DMS 273 treated with DMSO at 0.1 percent for 48 hours (cell line): Measurements from ENCODE around the gene HECTD4.

Source experiments
- DNase-seq: peaks from one replicate; lab custom pipeline; 2025; lab: John Stamatoyannopoulos, UW

Gene HECTD4

DNA sequence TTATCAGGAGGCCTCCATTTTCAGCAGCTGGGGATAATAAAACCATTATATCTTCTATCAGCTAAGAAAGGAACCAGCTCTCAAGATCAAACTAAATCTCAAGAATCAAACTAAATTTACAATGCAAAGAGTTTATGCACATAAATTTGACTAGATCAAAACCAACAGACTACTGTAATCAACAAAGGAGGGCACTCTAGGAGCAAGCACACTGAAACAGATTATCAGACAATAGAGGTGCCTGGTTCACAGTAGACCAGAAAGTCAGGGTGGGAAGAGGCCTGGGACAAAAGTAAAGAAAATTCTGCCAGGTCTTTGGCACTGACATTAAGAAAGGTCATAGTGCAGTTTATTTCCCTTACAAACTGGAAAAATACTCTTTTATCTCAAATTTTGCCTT, 61.0 kb downstream of the HECTD4 start:
- no peak for DNase-seq

DNA sequence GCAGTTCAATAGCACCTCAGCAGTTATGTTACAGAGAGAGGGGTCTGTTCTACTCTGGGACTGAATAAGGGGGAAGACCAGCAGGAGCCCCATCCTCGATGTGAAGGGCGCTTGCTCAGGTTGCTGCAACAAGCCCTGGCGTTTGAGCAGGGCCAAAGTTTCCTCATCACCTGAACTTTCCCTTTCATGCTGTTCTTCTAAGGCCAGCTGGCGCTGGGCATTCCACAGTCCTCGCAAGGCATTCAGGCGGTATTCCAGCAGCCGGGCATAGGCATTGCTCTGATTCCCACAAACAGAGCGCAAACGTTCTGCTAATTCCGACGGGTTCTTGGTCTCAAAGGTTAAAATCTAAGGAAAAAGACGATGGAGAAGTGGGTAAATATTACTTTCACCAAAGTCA, 62.8 kb downstream of the HECTD4 start:
- no peak for DNase-seq

DNA sequence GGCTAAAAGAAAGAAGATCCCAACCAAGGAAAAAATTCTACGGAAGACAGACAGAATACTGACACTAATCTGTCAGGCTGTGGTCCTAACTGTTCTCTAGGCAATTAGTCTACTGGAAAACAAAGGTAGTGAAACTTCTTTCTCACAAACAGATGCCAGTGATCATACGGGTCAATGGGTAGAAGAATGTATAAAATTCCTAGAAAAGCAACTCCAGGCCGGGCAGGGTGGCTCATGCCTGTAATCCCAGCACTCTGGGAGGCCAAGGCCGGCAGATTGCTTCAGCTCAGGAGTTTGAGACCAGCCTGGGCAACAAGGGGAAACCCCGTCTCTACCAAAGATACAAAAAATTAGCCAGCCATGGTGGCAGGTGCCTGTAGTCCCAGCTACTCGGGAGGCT, 64.8 kb downstream of the HECTD4 start:
- DNase-seq: no peak

DNA sequence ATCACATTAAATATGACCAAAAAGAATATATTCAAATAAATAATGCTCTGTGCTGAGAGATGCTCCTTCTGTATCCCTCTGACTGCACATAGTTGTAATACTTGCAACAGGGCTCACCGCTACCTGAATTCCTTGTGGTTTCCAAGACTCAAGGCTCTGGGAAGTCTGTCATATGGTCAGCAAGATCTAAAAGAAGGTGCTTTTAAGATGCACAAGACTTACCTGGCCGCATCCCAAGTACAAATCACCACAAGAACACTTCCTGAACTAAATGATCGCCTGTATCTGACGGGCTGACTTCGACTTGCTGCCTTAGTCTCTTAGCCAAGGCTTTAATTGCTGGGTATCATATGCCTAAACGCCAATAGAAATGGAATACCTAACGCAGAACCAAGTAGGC, 67.2 kb downstream of the HECTD4 start:
- DNase-seq: no peak

DNA sequence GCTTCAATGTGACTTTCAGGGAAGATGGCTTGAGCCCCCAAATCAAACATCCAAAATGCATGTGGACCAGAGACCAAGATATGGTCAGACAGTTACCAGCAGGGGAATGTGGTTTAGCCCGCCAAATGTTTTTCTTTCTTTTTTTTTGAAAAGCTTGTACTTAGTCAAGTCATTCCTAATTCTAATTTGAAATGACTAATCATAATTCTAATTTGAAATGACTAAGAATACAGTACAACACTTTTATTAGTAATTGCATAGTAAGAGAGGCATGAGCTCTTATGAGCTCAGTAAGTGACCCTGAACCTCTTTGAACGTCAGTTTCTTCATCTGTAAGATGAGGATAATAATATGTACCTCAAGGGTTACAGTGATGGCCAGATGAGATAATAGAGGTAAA, 72.4 kb downstream of the HECTD4 start:
- no peak for DNase-seq

DNA sequence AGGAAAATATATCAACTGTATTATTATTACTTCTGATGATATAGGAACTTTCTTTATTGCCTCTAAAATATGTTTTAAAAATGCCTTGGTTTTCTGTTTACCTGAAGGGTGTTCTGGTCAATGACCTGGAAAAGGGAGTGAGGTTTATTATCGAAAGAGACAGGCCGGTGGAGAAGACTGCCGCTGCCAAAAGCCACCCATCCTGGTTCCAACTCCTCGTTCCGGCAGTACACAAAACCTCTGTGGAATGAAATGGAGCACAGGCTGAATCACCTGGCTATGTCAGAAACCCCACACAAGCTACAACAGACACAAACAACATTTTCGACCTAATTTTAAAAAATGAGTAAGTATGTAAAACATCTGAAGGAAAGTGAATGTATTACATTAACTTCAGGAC, 73.6 kb downstream of the HECTD4 start:
- no peak for DNase-seq

DNA sequence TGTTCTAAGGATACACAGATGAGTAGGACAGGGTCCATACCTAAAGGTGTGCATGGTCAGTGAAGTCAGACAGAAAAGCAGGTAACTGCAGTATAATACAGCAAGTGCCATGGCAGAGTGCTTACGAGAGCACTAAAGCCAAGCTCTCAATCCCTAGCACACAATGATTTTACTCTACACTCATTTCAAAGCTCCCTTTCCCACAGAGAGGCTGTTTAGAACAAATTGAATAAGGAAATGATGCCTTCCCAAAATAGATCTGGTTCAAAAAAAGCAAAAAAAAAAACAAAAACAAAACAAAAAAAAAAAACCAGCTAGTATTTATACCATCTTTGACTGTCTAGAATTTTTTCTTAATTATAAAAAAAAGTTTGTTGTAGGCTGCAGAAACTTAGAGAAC, 74.1 kb downstream of the HECTD4 start:
- no peak for DNase-seq

DNA sequence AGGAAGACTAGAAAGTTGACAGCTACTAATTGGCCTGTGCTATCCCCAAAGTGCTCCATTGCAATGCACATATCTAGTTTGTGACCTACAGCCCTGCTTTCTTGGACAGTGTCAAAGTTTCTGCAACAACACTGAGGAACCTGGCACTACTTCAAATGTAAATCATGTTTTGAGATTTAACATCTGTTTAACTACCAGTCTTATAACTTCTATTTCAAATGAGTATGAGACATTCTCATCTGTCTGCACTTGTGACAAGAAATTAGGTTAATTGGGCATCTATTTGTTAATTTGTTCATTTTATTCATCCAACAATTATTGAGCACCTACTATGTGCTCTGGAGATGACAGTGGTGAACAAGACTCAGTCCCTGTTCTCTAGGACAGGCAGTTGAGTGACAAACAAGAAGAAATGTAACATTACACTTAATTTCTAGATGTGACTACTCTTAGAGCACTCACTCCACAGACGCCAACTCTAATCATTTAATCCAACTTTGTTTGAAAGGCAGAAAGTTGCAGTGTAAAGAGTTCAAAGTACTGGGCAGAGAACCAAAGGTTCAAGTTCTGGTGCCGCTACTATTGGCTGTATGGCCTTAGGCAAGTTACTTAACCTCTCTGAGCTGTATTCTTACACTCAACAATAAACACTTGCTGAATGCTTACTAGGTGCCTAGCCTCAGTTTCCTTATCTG, 74.8 kb downstream of the HECTD4 start:
- DNase-seq: no peak

DNA sequence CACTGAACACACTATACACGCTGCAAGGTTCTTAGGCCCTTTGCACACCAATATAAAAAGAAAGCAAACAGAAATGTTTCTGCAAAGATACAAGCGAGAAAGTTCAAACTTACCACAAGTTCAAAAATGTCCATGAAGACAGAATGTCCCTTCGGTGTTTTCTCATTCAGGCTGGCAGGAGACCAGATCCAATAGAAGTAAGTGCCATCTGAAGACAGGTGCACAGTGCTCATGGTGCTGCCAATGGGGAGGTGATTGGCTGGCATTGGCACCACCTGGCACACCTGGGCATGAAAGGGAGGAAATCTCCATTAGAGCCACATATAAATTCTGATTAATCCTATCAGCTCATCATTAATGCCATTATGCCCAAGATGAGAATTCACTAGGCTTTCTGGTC, 76.3 kb downstream of the HECTD4 start:
- no peak for DNase-seq

DNA sequence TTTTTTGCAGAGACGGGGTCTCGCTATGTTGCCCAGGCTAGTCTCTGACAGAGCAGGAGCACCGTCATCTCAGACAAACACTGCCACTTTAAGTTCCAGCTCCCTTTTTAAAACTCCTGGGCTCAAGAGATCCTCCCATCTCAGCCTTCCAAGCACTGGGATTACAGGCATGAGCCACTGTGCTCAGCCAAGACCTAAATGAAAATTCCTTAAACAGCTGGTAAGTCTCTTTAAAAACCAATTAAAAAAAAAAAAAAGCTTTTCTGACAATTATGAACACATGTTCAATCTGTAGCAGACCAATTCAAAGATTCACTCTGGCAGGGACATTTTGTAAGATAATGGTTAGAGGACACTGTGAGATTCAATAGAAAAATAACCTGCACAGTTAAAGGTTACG, 77.8 kb downstream of the HECTD4 start:
- no peak for DNase-seq

DNA sequence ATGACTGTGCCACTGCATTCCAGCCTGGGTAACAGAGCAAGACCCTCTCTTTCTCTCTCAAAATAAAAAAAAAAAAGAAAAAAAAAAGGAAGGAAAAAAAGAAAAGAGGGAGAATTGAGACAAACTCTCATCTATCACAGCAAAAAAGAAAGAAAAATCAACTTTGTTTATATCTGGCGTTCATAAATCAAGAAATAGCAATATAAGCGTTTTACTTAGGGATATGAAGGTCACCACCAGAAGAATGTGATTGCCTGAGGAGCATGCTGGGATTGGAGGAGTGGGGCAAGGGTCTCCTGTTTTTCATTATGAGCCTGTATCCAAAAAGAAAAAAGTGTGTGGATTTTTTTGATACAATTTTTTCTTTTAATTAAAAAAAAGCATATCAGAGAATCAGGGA, 78.4 kb downstream of the HECTD4 start:
- DNase-seq: no peak

DNA sequence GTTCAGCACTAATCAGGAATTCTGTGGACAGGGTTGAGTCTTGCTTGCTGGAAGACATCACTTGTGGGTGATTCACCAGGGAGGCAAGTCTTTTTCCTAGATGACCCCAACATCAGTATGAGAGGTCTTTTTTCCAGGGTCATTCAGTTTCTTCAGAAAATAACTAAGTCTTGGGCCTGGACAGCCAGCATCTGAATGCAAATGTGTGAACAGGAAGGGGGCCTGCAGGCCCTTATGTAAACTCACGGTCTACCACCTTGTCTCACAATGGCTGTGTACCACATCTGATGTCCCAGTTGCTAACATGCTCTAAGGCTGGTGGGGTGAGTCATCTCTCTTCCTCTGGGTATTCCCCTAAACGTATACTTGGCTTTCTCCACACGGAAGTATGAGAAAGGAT, 79.2 kb downstream of the HECTD4 start:
- DNase-seq: no peak

DNA sequence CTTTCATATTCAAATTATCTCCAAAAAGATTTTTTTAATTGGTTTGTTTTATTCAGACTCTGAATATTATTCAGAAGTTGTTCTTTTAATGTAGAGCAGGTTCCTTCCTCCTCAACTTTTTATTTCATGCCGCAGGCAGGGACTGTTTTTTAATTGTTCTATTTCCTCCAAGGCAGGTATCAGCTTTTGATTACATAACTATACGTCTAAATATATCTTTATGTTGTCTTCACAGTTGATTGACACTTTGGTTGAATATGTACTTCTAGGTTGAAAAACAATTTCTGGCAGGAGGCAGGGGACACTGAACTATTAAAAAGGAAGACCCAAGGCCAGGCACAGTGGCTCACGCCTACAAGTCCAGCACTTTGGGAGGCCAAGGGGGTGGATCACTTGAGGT, 82.5 kb downstream of the HECTD4 start:
- no peak for DNase-seq

DNA sequence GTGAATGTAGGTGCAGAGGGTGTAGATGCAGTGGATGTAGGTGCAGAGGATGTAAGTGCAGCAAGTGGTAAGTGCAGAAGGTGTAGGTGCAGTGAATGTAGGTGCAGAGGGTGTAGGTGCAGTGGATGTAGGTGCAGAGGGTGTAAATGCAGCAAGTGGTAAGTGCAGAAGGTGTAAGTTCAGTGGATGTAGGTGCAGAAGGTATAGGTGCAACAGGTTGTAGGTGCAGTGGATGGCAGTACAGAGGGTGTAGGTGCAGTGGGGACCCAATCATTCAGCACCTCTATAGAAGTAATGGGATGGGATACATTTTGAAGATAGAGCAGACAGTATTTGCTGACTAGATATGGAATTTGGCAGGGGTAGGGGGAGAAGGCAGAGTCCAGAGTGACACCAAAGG, 85.0 kb downstream of the HECTD4 start:
- DNase-seq: no peak

DNA sequence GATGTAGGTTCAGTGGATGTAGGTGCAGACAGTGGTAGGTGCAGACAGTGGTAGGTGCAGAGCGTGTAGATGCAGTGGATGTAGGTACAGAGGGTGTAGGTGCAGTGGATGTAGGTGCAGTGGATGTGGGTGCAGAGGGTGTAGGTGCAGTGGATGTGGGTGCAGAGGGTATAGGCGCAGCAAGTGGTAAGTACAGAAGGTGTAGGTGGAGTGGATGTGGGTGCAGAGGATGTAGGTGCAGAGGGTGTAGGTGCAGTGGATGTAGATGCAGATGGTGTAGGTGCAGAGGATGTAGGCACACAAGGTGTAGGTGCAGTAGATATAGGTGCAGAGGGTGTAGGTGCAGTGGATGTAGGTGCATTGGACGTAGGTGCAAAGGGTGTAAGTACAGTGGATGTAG, 86.0 kb downstream of the HECTD4 start:
- DNase-seq: no peak

DNA sequence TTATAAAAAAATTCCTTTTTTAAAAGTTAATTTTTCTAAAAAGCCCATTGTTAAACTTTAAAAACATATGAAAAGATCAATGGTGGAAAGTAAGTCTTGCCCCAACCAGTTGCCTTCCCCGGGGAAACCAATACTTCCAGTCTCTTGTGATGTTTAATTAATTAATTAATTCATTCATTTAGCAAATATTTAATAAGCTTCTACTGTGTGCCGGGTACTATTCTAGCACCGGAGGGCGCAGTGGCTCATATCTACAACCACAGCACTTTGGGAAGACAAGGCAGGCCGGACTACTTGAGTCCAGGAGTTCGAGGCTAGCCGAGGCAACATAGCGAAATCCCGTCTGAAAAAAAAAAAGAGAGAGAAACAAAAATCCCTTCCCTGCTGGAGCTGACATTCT, 87.4 kb downstream of the HECTD4 start:
- peak; percentile 5 for DNase-seq

DNA sequence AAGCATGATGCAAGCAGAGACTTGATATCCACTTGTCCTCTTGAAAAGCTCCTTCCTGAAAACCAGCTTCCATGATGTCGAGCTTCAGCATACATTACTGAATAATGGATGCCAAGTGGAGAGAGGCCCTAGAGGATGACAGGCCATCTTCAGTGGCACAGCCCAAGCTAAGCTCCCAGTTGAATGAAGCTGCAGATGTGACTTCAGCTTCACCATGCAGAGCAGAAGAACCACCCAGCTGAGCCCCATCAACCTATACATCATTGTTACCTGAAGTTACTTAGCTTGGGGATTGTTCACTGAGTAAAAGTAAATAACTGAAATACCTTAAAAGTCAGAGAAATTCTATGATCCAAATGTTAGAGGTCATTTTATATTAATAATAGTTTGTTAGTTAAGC, 93.6 kb downstream of the HECTD4 start:
- DNase-seq: no peak

DNA sequence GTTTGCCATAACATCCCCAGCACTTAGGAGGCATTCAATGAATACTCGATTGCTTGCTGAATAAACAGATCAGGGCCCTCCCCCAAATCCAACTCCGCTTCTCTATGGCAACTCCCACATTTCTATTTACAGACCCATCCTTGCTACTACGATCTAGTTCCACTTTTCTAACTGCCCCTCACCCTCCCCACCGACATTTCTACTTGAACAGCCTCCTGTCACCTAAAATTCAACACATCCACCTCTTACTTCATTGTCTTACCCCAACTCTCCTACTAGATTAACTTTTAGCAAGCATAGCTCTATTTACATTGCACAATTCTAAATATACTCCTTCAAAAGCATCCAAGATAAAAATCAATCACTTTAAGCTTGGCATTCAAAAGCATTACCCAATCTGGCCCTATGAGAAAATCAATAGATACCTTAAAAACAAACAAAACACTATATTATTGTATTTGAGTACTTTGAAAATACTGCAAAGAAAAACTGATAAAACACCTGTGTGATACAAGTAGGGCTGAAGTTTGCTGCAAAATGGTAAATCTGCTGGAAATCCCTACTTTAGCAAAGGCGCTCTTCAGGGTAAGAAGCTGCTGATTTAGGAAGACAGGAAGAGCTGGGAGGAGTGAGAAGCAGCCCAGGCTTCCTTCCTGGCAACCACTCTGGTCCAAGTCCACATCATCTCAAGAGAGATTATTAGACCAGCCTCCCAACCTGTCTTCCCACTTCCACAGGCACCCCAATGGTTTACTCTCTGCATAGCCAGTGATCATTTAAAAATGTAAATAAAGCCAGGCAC, 96.4 kb downstream of the HECTD4 start:
- no peak for DNase-seq

DNA sequence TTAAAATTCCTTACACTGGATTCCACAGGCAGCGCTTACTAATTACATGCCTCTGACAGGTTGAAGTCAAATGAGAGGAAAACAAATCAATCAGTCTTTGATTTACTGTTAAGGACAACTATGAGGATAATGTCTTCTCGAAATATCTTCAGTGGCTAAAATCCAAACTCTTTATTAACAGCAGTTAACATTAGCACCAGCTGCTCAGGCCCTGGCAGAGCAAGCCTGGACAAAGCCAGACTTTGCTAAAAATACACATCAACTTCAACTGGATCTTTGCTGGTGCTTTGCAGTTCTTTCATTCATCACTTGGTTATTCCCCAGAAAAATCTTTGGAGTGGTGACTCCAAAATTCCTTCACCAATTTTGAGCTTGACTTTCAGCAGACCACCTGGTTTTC, 98.7 kb downstream of the HECTD4 start:
- DNase-seq: peak; percentile 24

DNA sequence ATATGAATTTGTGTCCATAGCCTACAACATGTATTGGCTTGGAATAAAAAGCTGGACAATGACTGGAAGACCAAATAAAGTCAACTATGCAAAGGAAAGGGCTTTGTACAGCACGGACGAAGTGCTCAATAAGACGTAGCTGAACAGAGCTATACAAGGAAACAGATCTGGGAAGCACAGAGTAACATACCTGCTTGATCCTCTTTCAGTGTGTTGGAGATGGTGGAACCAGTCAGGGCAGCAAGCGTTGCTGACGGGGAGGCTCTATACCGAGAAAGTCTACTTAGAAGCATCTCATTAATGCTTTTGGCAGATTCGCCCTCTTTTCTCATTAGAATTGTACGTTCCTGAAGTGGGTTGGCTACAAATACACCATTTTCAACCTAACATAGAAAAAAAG, 99.3 kb downstream of the HECTD4 start:
- DNase-seq: no peak

DNA sequence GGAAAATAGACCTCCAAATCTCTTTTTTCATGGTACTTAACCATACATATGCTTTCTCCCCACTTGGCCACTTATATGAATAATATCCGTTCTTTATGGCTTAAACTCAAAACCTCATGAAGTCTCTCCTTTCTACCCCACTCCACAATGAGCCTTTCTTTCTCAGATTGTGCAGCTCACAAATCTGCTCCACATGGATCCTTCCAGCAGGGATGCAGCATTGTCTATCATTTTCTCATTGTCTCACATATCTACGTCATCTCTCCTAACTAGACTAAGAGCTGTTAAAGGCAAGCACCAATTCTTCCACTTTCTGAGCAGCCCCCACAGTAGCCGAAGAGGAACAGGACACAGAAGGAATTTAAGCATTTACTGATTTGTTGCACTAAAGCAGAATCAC, 106.4 kb downstream of the HECTD4 start:
- DNase-seq: no peak

DNA sequence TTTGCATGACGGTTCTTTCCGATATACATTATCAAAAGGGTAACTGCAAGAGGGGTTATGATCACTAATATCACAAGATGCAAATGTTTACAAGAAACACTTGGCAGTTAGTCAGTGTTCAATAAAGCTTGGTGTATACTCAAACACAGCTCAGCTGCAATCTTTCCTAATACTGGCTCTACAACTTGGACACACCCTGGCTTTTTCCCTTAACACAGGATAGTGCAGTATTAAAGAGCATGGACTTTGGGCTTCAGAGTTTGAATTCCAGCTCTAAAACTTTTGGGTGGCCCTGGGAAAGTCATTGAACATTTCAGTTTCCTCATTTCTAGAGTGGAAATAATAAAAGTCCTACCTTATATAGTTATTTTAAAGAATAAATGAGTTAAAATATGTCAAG, 107.0 kb downstream of the HECTD4 start:
- no peak for DNase-seq

DNA sequence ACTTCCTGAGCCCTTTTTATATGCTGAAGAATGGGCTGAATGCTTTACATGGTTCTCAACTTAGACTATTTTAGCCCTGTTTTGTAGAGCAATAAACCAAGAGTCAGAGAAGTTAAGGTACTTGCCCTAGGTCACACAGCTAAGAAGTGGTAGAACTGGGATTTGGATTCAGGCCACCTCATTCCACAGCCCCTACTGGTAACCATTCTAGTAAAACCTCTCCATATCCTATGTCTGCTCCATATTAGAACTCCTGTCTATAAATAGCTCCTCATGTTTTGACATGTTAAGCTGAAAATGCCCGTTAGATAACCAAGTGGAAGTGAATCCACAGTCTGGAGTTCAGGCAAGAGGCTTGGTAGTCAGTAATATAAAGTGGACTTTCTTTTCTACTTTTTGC, 111.6 kb downstream of the HECTD4 start:
- no peak for DNase-seq

DNA sequence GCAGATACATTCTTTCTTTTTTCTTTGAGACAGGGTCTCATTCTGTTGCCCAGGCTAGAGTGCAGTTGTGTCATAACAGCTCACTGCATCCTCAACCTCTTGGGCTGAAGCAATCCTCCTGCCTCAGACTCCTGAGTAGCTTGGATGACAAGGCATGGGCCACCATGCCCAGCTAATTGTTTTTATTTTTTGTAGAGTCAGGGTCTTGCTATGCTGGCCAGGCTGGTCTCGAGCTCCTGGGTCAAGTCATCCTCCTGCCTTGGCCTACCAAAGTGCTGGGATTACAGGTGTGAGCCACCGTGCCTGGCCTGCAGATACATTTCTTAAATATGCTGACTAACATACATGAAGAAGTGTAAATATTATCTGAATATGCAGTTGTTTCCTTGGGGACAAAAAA, 115.8 kb downstream of the HECTD4 start:
- DNase-seq: no peak
